Spleen (tissue), 11 donors: ENCODE measurements around the gene TMEM33. TPM values are rescaled to one million over a fixed set of nuclear protein-coding genes. Genes with fewer than 3 reads are reported as not detected.

Source experiments
- DNase-seq: peaks from one replicate; pipeline ENCODE4 v3.0.0-alpha.2; 2020
- H3K27ac ChIP-seq, 8 donors: fragments of 200-600 bp; sonication (generic) in 7 of 8; 1 replicate in 4 of 8; 2 replicates in 4 of 8; pipeline versions ENCODE4 v1.5.0 to v1.8.0; 2016 to 2021; ENCODE audit warnings: inconsistent platforms in 4 of 8, mild to moderate bottlenecking in 4 of 8, moderate library complexity in 1 of 8
- H3K27me3 ChIP-seq, 7 donors: fragments of 200-600 bp; sonication (generic) in 6 of 7; replicated peaks in 1 of 7; 1 replicate in 4 of 7; 2 replicates in 3 of 7; pipeline versions ENCODE4 v1.5.0 to v1.8.0; 2016 to 2021; ENCODE audit warnings: inconsistent platforms in 3 of 7, mild to moderate bottlenecking in 1 of 7
- H3K36me3 ChIP-seq, 6 donors: fragments of 200-600 bp; sonication (generic) in 5 of 6; 1 replicate in 4 of 6; 2 replicates in 2 of 6; pipeline versions ENCODE4 v1.5.0 to v1.8.0; 2016 to 2021; ENCODE audit warnings: inconsistent platforms in 2 of 6
- H3K4me1 ChIP-seq, 6 donors: fragments of 200-600 bp; sonication (generic) in 5 of 6; 1 replicate in 3 of 6; 2 replicates in 3 of 6; pipeline versions ENCODE4 v1.5.0 to v1.8.0; 2016 to 2021; ENCODE audit warnings: inconsistent platforms in 3 of 6
- H3K4me3 ChIP-seq, 8 donors: fragments of 200-600 bp; sonication (generic) in 7 of 8; 1 replicate in 4 of 8; 2 replicates in 4 of 8; pipeline versions ENCODE4 v1.5.0 to v1.8.0; 2016 to 2021; ENCODE audit warnings: inconsistent platforms in 4 of 8, mild to moderate bottlenecking in 4 of 8, moderate library complexity in 2 of 8
- H3K9me3 ChIP-seq, 8 donors: fragments of 200-600 bp; sonication (generic) in 7 of 8; 1 replicate in 4 of 8; 2 replicates in 4 of 8; pipeline versions ENCODE4 v1.5.0 to v1.8.0; 2016 to 2021; ENCODE audit warnings: inconsistent platforms in 4 of 8
- CTCF ChIP-seq, 11 experiments: fragments of 200-600 bp in 7 of 11; fragments of 450-650 bp in 4 of 11; sonication (generic) in 4 of 11; IDR thresholded peaks in 8 of 11; conservative IDR thresholded peaks in 3 of 11; 1 replicate in 7 of 11; 2 replicates in 4 of 11; pipeline versions ENCODE4 v1.4.0 to v1.8.0; 2016 to 2021; ENCODE audit warnings: antibody characterized with exemption in 11 of 11, inconsistent platforms in 4 of 11, mild to moderate bottlenecking in 1 of 11
- POLR2A ChIP-seq, 3 donors: fragments of 450-650 bp; IDR thresholded peaks; one replicate each; pipeline ENCODE4 v1.5.1; 2017; ENCODE audit warnings: antibody characterized with exemption in 3 of 3, mild to moderate bottlenecking in 1 of 3
- POLR2AphosphoS5 ChIP-seq, 3 donors: sonication (generic); formaldehyde crosslinking; IDR thresholded peaks; one replicate each; pipeline ENCODE4 v1.5.1; 2017; ENCODE audit warnings: antibody characterized with exemption in 3 of 3
- WGBS, 5 donors: extraction: QIAGEN DNeasy Blood & Tissue Kit in 3 of 5; methylation state at CpG; one replicate each; pipeline versions ENCODE4 v1.1.5 to v1.1.7; 2013 to 2018; 5-methylcytosine and 5-hydroxymethylcytosine counted together
- intact Hi-C: fragments of 100-400 bp; cut with DNase I; formaldehyde crosslinking; loops from one replicate; pipeline ENCODE4 v1.15.0; 2023; ENCODE audit warnings: low total_unique reads
- polyA plus RNA-seq, 3 donors: library from polyadenylated mRNA; stranded (reverse); fragments of 200-250 nt; gene quantifications; one replicate each; pipeline ENCODE4 v1.2.1, GENCODE V29; 2013
- total RNA-seq, 7 donors: library from RNA; depleted of rRNA in 3 of 7; stranded (reverse); fragments of >200 nt in 3 of 7; fragmentation: NEBNext Ultra II Directional in 4 of 7; extraction: Animal tissue kit (Norgen Biotek cat#: 25700) in 4 of 7; gene quantifications; one replicate each; pipeline versions ENCODE4 v1.1.0 to v1.2.1, GENCODE V29; 2016 to 2021
- donor health status: healthy with polysubstance abuse.
- donor health status: DM: no; HTN: no; CAD: no; lungs with moderate emphysema.
- donor health status: DM: no; HTN: no; CAD: no.
- donor health status: Bipolar disorder and iron deficiency.
- donor health status: healthy.
- donor health status: DM: no; HTN: no; CAD: no.
- donor health status: DM: yes; HTN: yes; CAD: no.

TMEM33 gene
- total and polyA plus RNA-seq, 10 donors, result 4.3 to 69.2 (median 53.4) TPM

GRCh38 chr4:41985151-41985550 is 49.9 kb downstream of the TMEM33 start:
- no peak for TF ChIP-seq POLR2AphosphoS5 (IDR thresholded peaks at IDR 0.05)
- TF ChIP-seq CTCF (IDR thresholded peaks at IDR 0.05 in 8 of 11, conservative IDR thresholded peaks at IDR 0.05 in 3 of 11), result no peak
- TF ChIP-seq POLR2A (IDR thresholded peaks at IDR 0.05), result no peak
- intact Hi-C loops, result no loop called here
- Histone ChIP-seq H3K9me3 (no peaks in the 10 kb centered on the region), H3K27me3 (no peaks in the 10 kb centered on the region), H3K27ac (no peak overlapping the region), H3K4me3 (no peak overlapping the region), H3K4me1 (peaks cover 4 to 15% (median 9%) of the 10 kb centered on the region in 6 donors), H3K36me3 (no peaks in the 10 kb centered on the region)
- DNase-seq, result no peak
- WGBS, 5 donors, result 42 to 63% (median 48%) methylated on average over 1 of the region's 1 CpG

GRCh38 chr4:41989994-41990364 is 54.8 kb downstream of the TMEM33 start:
- no peak for DNase-seq

GRCh38 chr4:41990365-41991111 is 55.3 kb downstream of the TMEM33 start, which contains the start of gene SLC30A9:
Gene SLC30A9 (plus strand): TSS chr4:41990530. CDS start chr4:41990652, 122 bp downstream.
- Histone ChIP-seq H3K9me3 (no peaks in the 10 kb centered on the region), H3K27ac (peak within 1 kb of the TSS; percentile 83 to 93 (median 88)), H3K4me3 (peak within 1 kb of the TSS; percentile 66 to 94 (median 76)), H3K4me1 (peaks cover 4 to 62% (median 37%) of the 10 kb centered on the region in 6 donors), H3K36me3 (no peaks in the 10 kb centered on the region), H3K27me3 (no peaks in the 10 kb centered on the region)
- 0 to 1% (median 0%) methylated on average over 48 to 64 of the region's 64 CpGs for WGBS, 5 donors
- intact Hi-C loops, result no loop called here
- TF ChIP-seq POLR2AphosphoS5 (IDR thresholded peaks at IDR 0.05) (peak; percentile 96 to 98 (median 98)), POLR2A (IDR thresholded peaks at IDR 0.05) (peak in 1 of 3 donors; percentile 50), CTCF (IDR thresholded peaks at IDR 0.05 in 8 of 11, conservative IDR thresholded peaks at IDR 0.05 in 3 of 11) (peak in 10 of 11 experiments; percentile 20 to 67 (median 53))
- peak; percentile 98 for DNase-seq

More at GRCh38 chr4:41989994-41990364, 54.8 kb downstream of the TMEM33 start:
- WGBS, 5 donors, result 1 to 3% (median 1%) methylated on average over 12 of the region's 12 CpGs
- Histone ChIP-seq H3K4me1 (peaks cover 4 to 57% (median 37%) of the 10 kb centered on the region in 6 donors), H3K27me3 (no peaks in the 10 kb centered on the region), H3K27ac (peak overlapping the region; percentile 17 to 93 (median 88)), H3K36me3 (no peaks in the 10 kb centered on the region), H3K4me3 (peak overlapping the region; percentile 66 to 94 (median 76)), H3K9me3 (no peaks in the 10 kb centered on the region)
- intact Hi-C loops, result no loop called here
- TF ChIP-seq POLR2AphosphoS5 (IDR thresholded peaks at IDR 0.05) (no peak), POLR2A (IDR thresholded peaks at IDR 0.05) (no peak), CTCF (IDR thresholded peaks at IDR 0.05 in 8 of 11, conservative IDR thresholded peaks at IDR 0.05 in 3 of 11) (no peak)
